Activated CD4-positive, alpha-beta memory T cell treated with anti-CD3 and anti-CD28 coated beads for 36 hours (primary cell): ENCODE results near the gene TMSB4X. TPM values are rescaled to one million over a fixed set of nuclear protein-coding genes. Genes with fewer than 3 reads are reported as not detected.

ENCODE experiments used
- CTCF ChIA-PET: fragments of 350-600 bp; sonication (Branson Sonifier 250); formaldehyde crosslinking; loops from one replicate; lab custom pipeline; 2021; ENCODE audit warnings: antibody characterized with exemption, inconsistent platforms; lab: Charles Lee
- POLR2A ChIA-PET: fragments of 350-600 bp; sonication (Branson Sonifier 250); formaldehyde crosslinking; loops from one replicate; lab custom pipeline; 2021; ENCODE audit warnings: antibody characterized with exemption; lab: Charles Lee
- DNase-seq: peaks from one replicate; pipeline ENCODE4 v3.0.0-alpha.2; 2020
- H3K27ac Mint-ChIP-seq: one replicate; pipeline ENCODE4 v1.8.0; 2021; ENCODE audit warnings: mixed read lengths
- H3K27me3 Mint-ChIP-seq: one replicate; pipeline ENCODE4 v1.8.0; 2021; ENCODE audit warnings: mixed read lengths
- H3K36me3 Mint-ChIP-seq: one replicate; pipeline ENCODE4 v1.8.0; 2021; ENCODE audit warnings: mixed read lengths
- H3K4me1 Mint-ChIP-seq: one replicate; pipeline ENCODE4 v1.8.0; 2021; ENCODE audit warnings: low read depth, mixed read lengths
- H3K4me3 Mint-ChIP-seq: one replicate; pipeline ENCODE4 v1.8.0; 2021; ENCODE audit warnings: mild to moderate bottlenecking, mixed read lengths
- H3K9me3 Mint-ChIP-seq: one replicate; pipeline ENCODE4 v1.8.0; 2021; ENCODE audit warnings: mixed read lengths
- intact Hi-C: fragments of 100-400 bp; cut with micrococcal nuclease; formaldehyde crosslinking; loops from one replicate; pipeline ENCODE4 v1.15.1; 2023
- total RNA-seq, 2 experiments: library from RNA; stranded (reverse); gene quantifications; one replicate each; pipeline ENCODE4 v1.2.3, GENCODE V29; 2021

TMSB4X gene
- total RNA-seq, 2 experiments from 2014 or later = 6,087 to 6,256 TPM

- no peak overlapping the region for H3K4me3 Mint-ChIP-seq
- H3K36me3 Mint-ChIP-seq = no peaks in the 10 kb centered on the region
- no peaks in the 10 kb centered on the region for H3K27me3 Mint-ChIP-seq
- peaks cover 60% of the 10 kb centered on the region for H3K4me1 Mint-ChIP-seq
- H3K27ac Mint-ChIP-seq = peak overlapping the region; percentile 95
- H3K9me3 Mint-ChIP-seq = no peaks in the 10 kb centered on the region
- ChIA-PET POLR2A (interaction anchor here (1.8 to 6.2 kb wide), 5 partner anchors 12 to 90 kb away, joined by 4 to 71 read pairs (median 6); partner anchors contain the start of gene TMSB4X), CTCF (interaction anchor here (1.2 to 2.2 kb wide), 4 partner anchors 9 to 95 kb away, joined by 3 to 7 read pairs (median 6); no protein-coding TSS in a partner anchor)
- intact Hi-C loops = no loop called here
- no peak for DNase-seq
Measured at GRCh38 chrX:12996934-12997435, 22.1 kb downstream of the TMSB4X start.

DNA sequence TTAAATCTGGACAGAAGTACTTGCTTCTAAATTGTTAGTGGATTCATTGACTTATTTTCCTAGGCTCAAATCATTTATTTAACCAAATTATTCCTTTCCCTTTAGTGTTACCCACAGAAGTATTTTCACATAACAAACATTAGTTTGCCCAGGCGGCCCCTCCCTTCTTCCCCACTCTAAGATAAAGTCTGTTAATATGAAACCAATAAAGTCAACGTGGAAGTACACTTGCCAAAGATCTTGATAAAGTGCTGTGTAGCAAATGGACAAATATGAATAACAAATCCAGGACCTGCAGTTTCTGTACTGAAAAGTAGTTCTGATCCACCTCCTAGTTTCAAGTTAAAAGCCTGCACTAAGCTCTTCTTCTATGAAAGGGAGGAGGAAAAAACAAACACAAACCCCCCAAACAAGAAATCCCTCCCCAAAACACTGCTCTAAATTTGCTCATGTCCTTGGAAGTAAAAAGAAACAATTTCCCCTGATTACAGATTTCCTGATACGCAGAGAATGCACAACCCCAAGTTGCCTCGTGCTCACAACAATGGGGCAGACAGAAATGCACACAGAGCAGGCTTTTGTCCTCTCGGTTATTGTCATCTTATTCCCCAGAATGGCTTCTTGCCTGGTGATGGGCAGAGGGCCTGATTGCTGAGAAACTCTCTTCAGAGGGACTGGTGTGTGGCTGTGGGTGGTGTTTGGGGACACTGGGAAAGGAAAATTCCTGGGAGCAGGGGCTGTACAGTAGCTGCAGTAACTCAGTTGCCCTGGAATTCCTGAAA, 23.2 kb downstream of the TMSB4X start:
- intact Hi-C loops = loop anchor here (2.0 kb wide), 1 partner anchor 95 kb away; no protein-coding TSS in a partner anchor
- ChIA-PET POLR2A (interaction anchor here (0.8 to 6.2 kb wide), 7 partner anchors 13 to 94 kb away, joined by 3 to 71 read pairs (median 6); partner anchors contain the start of gene TMSB4X), CTCF (interaction anchor here (0.7 to 3.2 kb wide), 8 partner anchors 11 to 93 kb away, joined by 3 to 22 read pairs (median 6); no protein-coding TSS in a partner anchor)
- H3K4me3 Mint-ChIP-seq = peak overlapping the region; percentile 51
- H3K4me1 Mint-ChIP-seq = peaks cover 63% of the 10 kb centered on the region
- H3K36me3 Mint-ChIP-seq = no peaks in the 10 kb centered on the region
- no peaks in the 10 kb centered on the region for H3K9me3 Mint-ChIP-seq
- DNase-seq = peak; percentile 36
- H3K27ac Mint-ChIP-seq = peak overlapping the region; percentile 95
- no peaks in the 10 kb centered on the region for H3K27me3 Mint-ChIP-seq

DNA sequence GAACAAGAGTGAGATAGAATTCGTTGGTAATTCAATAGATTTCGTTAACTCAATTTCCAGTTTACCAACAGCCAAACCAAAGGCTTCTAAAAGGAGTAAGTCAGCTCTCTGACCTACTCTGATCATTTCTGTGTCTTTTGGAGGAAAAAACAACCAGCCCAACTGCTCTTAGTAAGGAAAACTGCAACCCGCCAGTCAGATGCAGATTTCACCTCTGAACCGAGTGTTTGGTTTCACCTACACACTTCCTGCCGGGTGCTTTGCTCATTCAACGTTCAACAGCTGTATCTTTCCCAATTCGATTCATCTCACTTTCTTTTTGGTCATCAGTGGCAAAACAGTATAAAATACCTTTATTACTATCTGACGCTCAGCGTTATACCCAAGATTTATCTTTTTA, 24.5 kb downstream of the TMSB4X start:
- intact Hi-C loops = loop anchor here (1.0 to 2.0 kb wide), 2 partner anchors 14 to 93 kb away; no protein-coding TSS in a partner anchor
- Mint-ChIP-seq H3K9me3 (no peaks in the 10 kb centered on the region), H3K4me1 (peaks cover 63% of the 10 kb centered on the region), H3K4me3 (peak overlapping the region; percentile 60), H3K27ac (peak overlapping the region; percentile 94), H3K27me3 (no peaks in the 10 kb centered on the region), H3K36me3 (no peaks in the 10 kb centered on the region)
- CTCF ChIA-PET = interaction anchor here (1.0 to 4.5 kb wide), 9 partner anchors 14 to 93 kb away, joined by 3 to 22 read pairs (median 6); no protein-coding TSS in a partner anchor
- POLR2A ChIA-PET = interaction anchor here (0.8 to 6.2 kb wide), 10 partner anchors 14 to 92 kb away, joined by 5 to 71 read pairs (median 8); partner anchors contain the start of gene TMSB4X
- DNase-seq = peak; percentile 74

- Mint-ChIP-seq H3K36me3 (no peaks in the 10 kb centered on the region), H3K27ac (peak overlapping the region; percentile 94), H3K4me3 (peak overlapping the region; percentile 60), H3K27me3 (no peaks in the 10 kb centered on the region), H3K9me3 (no peaks in the 10 kb centered on the region), H3K4me1 (peaks cover 70% of the 10 kb centered on the region)
- POLR2A ChIA-PET = interaction anchor here (1.2 to 6.2 kb wide), 6 partner anchors 15 to 92 kb away, joined by 5 to 71 read pairs (median 16); partner anchors contain the start of gene TMSB4X
- intact Hi-C loops = loop anchor here (1.0 kb wide), 2 partner anchors 50 to 87 kb away; no protein-coding TSS in a partner anchor
- CTCF ChIA-PET = interaction anchor here (1.0 to 4.5 kb wide), 6 partner anchors 13 to 92 kb away, joined by 3 to 22 read pairs (median 9); no protein-coding TSS in a partner anchor
- peak; percentile 59 for DNase-seq
Measured at GRCh38 chrX:13000301-13000811, 25.4 kb downstream of the TMSB4X start.

DNA sequence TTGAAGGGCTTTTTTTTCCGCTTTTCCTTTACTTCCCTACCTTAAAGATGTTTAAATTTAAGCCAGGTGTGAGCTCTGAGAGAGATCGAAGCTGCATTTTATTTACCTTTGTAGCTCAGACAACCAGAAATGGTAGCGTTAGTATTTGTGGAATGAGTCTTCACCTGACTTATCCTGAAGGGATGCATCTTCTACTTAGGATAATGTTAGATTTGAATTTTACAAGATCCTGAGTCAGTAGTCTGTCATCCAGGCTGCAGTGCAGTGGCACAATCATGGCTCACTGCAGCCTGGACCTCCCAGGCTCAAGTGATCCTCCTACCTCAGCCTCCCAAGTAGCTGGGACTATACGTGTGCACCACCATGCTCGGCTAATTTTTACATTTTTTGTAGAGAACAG, 26.2 kb downstream of the TMSB4X start:
- CTCF ChIA-PET = interaction anchor here (1.0 to 4.5 kb wide), 5 partner anchors 25 to 91 kb away, joined by 3 to 22 read pairs (median 12); no protein-coding TSS in a partner anchor
- Mint-ChIP-seq H3K27ac (peak overlapping the region; percentile 94), H3K36me3 (no peaks in the 10 kb centered on the region), H3K9me3 (no peaks in the 10 kb centered on the region), H3K4me1 (peaks cover 72% of the 10 kb centered on the region), H3K4me3 (peak overlapping the region; percentile 29), H3K27me3 (no peaks in the 10 kb centered on the region)
- intact Hi-C loops = no loop called here
- DNase-seq = no peak
- POLR2A ChIA-PET = interaction anchor here (1.0 to 6.2 kb wide), 5 partner anchors 26 to 91 kb away, joined by 3 to 71 read pairs (median 15); partner anchors contain the start of gene TMSB4X

DNA sequence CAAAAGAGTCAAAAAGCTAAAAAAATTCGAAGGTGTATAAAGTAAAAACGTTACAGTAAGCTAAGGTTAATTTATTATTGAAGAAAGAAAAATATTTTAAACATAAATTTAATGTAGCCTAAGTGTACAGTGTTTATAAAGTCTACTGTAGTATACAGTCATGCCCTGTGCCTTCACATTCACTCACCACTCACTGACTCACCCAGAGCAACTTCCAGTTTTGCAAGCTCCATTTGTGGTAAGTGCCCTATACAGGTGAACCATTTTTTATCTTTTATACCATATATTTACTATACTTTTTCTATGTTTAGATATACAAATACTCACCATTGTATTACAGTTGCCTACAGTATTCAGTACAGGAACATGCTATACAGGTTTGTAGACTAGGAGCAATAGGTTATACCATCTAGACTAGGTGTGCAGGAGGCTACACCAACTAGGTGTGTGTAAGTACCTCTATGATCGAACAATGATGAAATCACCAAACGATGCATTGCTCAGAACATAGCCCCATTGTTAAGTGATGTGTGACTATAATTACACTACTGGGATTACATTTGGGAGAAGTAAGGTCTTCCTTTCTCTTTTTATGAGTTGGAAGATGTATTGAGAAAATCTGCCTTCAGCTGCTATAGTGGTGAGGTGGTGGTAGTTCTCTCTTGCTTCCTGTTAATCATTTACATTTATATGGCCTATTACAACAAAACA, 27.2 kb downstream of the TMSB4X start:
- intact Hi-C loops = loop anchor here (1.0 kb wide), 1 partner anchor 24 kb away; no protein-coding TSS in a partner anchor
- ChIA-PET CTCF (interaction anchor here (1.0 to 4.5 kb wide), 6 partner anchors 24 to 90 kb away, joined by 3 to 20 read pairs (median 3); no protein-coding TSS in a partner anchor), POLR2A (interaction anchor here (0.9 to 6.2 kb wide), 4 partner anchors 17 to 90 kb away, joined by 3 to 71 read pairs (median 10); partner anchors contain the start of gene TMSB4X)
- H3K4me1 Mint-ChIP-seq = peaks cover 72% of the 10 kb centered on the region
- no peaks in the 10 kb centered on the region for H3K9me3 Mint-ChIP-seq
- H3K36me3 Mint-ChIP-seq = no peaks in the 10 kb centered on the region
- H3K4me3 Mint-ChIP-seq = no peak overlapping the region
- H3K27ac Mint-ChIP-seq = peak overlapping the region; percentile 75
- no peaks in the 10 kb centered on the region for H3K27me3 Mint-ChIP-seq
- peak; percentile 52 for DNase-seq

GRCh38 chrX:13005661-13006473, 31.0 kb downstream of the TMSB4X start:
- ChIA-PET CTCF (interaction anchor here (1.0 to 1.7 kb wide), 4 partner anchors 9 to 86 kb away, joined by 3 to 9 read pairs (median 3); no protein-coding TSS in a partner anchor), POLR2A (interaction anchor here (0.9 to 3.2 kb wide), 11 partner anchors 17 to 87 kb away, joined by 3 to 16 read pairs (median 6); partner anchors contain the start of gene TMSB4X)
- intact Hi-C loops = loop anchor here (1.0 kb wide), 3 partner anchors 7 to 70 kb away; no protein-coding TSS in a partner anchor
- peak; percentile 52 for DNase-seq
- Mint-ChIP-seq H3K27me3 (no peaks in the 10 kb centered on the region), H3K4me3 (peak overlapping the region; percentile 75), H3K9me3 (no peaks in the 10 kb centered on the region), H3K36me3 (no peaks in the 10 kb centered on the region), H3K4me1 (peaks cover 68% of the 10 kb centered on the region), H3K27ac (peak overlapping the region; percentile 99)

DNA sequence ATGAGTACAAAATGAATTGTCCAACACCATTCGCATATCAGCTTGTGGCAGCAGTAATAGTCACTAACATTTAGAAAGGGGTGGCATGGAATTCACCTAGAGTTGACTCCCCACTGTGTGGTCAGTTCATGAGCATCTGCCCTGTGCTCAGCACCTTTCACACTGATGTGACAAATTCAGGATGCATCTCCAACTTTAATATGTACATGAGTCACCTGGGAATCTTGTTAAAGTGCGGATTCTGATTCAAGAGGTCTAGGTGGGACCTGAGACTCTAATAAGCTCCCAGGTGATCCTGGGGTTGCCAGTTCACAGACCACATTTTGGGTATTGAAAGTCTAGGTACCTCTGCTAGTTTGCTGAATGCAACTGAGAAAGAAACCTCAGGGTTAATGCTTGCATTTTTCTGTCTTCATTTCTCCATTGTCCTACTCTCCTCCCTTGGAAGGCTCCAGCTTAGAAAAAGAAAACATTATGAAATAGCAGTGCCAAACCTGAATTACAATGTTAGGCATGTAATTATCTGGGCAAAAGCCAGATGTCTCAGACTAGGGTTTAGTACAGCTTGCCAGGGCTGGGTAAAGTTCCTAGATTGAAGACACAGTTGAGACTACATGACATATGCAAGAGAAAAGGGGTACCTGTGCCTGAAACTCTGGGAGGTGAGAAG, 32.7 kb downstream of the TMSB4X start:
- DNase-seq = no peak
- intact Hi-C loops = no loop called here
- CTCF ChIA-PET = interaction anchor here (1.4 kb wide), 1 partner anchor 85 kb away, joined by 3 read pairs; no protein-coding TSS in a partner anchor
- no peaks in the 10 kb centered on the region for H3K9me3 Mint-ChIP-seq
- no peaks in the 10 kb centered on the region for H3K27me3 Mint-ChIP-seq
- H3K4me1 Mint-ChIP-seq = peaks cover 69% of the 10 kb centered on the region
- no peak overlapping the region for H3K4me3 Mint-ChIP-seq
- POLR2A ChIA-PET = interaction anchor here (1.7 to 3.2 kb wide), 2 partner anchors 83 to 85 kb away, joined by 5 to 8 read pairs; no protein-coding TSS in a partner anchor
- H3K36me3 Mint-ChIP-seq = no peaks in the 10 kb centered on the region
- H3K27ac Mint-ChIP-seq = peak overlapping the region; percentile 28

- Mint-ChIP-seq H3K36me3 (no peaks in the 10 kb centered on the region), H3K27me3 (no peaks in the 10 kb centered on the region), H3K4me1 (peaks cover 69% of the 10 kb centered on the region), H3K27ac (peak overlapping the region; percentile 28), H3K4me3 (no peak overlapping the region), H3K9me3 (no peaks in the 10 kb centered on the region)
- POLR2A ChIA-PET = no interaction called here
- intact Hi-C loops = no loop called here
- DNase-seq = no peak
- CTCF ChIA-PET = interaction anchor here (1.4 kb wide), 1 partner anchor 84 kb away, joined by 3 read pairs; no protein-coding TSS in a partner anchor
Measured at GRCh38 chrX:13008189-13008533, 33.3 kb downstream of the TMSB4X start.

- no peak for DNase-seq
- Mint-ChIP-seq H3K4me3 (no peak overlapping the region), H3K27ac (no peak overlapping the region), H3K9me3 (no peaks in the 10 kb centered on the region), H3K27me3 (no peaks in the 10 kb centered on the region), H3K36me3 (no peaks in the 10 kb centered on the region), H3K4me1 (peaks cover 73% of the 10 kb centered on the region)
- ChIA-PET CTCF (interaction anchor here (1.4 kb wide), 1 partner anchor 82 kb away, joined by 4 read pairs; no protein-coding TSS in a partner anchor), POLR2A (no interaction called here)
- intact Hi-C loops = no loop called here
Measured at GRCh38 chrX:13008851-13009250, 33.9 kb downstream of the TMSB4X start.
